H1 (cell line): ENCODE measurements around the gene RAB3A.

ENCODE experiments used
- CTCF ChIP-seq, 3 experiments: IDR thresholded peaks; 1 replicate in 2 of 3; 2 replicates in 1 of 3; pipeline versions ENCODE4 v1.5.1 to v1.6.1; 2011; ENCODE audit warnings: low read length in 3 of 3, mild to moderate bottlenecking in 3 of 3, inconsistent platforms in 2 of 3, low read depth in 1 of 3, moderate library complexity in 1 of 3; ENCODE audit not compliant: insufficient read depth in 1 of 3; ENCODE audit errors: control extremely low read depth in 1 of 3
- KDM1A ChIP-seq: fragments of 200-600, 300-600 bp; sonication (generic); IDR thresholded peaks from 2 replicates; pipeline ENCODE4 v1.7.1; 2016; ENCODE audit warnings: mild to moderate bottlenecking, low read length, borderline replicate concordance
- KDM5A ChIP-seq: fragments of 200-600 bp; IDR thresholded peaks from 2 replicates; pipeline ENCODE4 v1.7.1; 2012; ENCODE audit warnings: mild to moderate bottlenecking, low read length, inconsistent platforms, mixed read lengths
- TCF12 ChIP-seq: IDR thresholded peaks from 2 replicates; pipeline ENCODE4 v1.6.1; 2011; ENCODE audit warnings: low read depth, mild to moderate bottlenecking, low read length

DNA sequence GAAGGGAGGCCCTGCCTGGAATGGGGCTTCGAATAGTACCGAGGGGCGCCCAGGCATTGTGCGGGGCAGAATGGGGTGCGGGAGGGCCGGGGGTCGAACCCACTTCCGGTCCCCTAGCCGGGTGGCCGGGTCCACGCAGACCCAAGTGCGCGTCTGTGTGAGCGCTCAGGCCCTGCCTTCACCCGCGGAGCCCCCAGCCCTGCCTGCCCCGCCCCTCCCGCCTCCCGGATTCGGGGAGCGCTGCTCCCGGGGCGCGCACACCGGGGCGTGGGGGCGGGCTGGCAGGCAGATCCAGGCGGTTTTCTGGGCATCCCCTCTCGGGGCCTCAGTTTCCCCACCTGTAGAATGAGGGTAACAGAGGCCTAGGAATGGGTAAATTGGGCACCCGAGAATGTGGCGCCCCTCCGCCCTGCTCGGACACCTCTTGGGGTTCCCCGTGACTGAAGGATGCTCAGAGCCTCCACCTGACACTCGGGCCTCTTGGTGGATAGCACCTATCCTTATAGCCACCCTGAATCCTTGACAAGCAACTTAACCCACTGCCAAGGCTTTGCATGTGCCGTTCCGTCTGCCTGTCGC, 50.2 kb downstream of the RAB3A start:
- no peak for TF ChIP-seq KDM1A
- no peak for TF ChIP-seq CTCF (IDR thresholded peaks at IDR 0.05; ENCODE audit: control extremely low read depth in 1 of 3, insufficient read depth in 1 of 3, low read depth in 1 of 3, low read length in 3 of 3)
- no peak for TF ChIP-seq TCF12
- TF ChIP-seq KDM5A: no peak
